Measurements from ENCODE around the gene TMEM45A.
"Not testable (repeated sequence)": the region's sequence is repeated elsewhere in the genome, so short reads cannot be mapped to it uniquely, and the experiment has no call there.

Gene TMEM45A

GRCh38 chr3:100492059-100493006, at the start of gene TMEM45A:
TMEM45A (plus strand) TSS chr3:100492619; CDS start chr3:100555212, 62,593 bp downstream.
- peak; percentile 98 for DNase-seq

GRCh38 chr3:100443690-100444089, 48.7 kb upstream of the TMEM45A start:
- DNase-seq = no peak

- DNase-seq = not testable (repeated sequence)
Observed at GRCh38 chr3:100447067-100447466, 45.4 kb upstream of the TMEM45A start.

- no peak for DNase-seq
Observed at GRCh38 chr3:100448079-100448478, 44.3 kb upstream of the TMEM45A start.

GRCh38 chr3:100449214-100449613, 43.2 kb upstream of the TMEM45A start:
- no peak for DNase-seq

GRCh38 chr3:100454677-100455076, 37.7 kb upstream of the TMEM45A start:
- DNase-seq = no peak

GRCh38 chr3:100455841-100456550, 36.4 kb upstream of the TMEM45A start:
- no peak for DNase-seq

GRCh38 chr3:100456745-100457144, 35.7 kb upstream of the TMEM45A start:
- no peak for DNase-seq

- DNase-seq = no peak
Observed at GRCh38 chr3:100457811-100458210, 34.6 kb upstream of the TMEM45A start.

- DNase-seq = no peak
Observed at GRCh38 chr3:100458814-100459213, 33.6 kb upstream of the TMEM45A start.

- DNase-seq = peak; percentile 36
Observed at GRCh38 chr3:100463002-100463401, 29.4 kb upstream of the TMEM45A start.

- DNase-seq = no peak
Observed at GRCh38 chr3:100463646-100464155, 28.7 kb upstream of the TMEM45A start.

- DNase-seq = no peak
Observed at GRCh38 chr3:100465892-100466777, 26.3 kb upstream of the TMEM45A start.

GRCh38 chr3:100467133-100467532, 25.3 kb upstream of the TMEM45A start:
- DNase-seq = no peak

GRCh38 chr3:100468676-100469075, 23.7 kb upstream of the TMEM45A start:
- no peak for DNase-seq

- DNase-seq = no peak
Observed at GRCh38 chr3:100470951-100471350, 21.5 kb upstream of the TMEM45A start.

- DNase-seq = no peak
Observed at GRCh38 chr3:100471444-100471843, 21.0 kb upstream of the TMEM45A start.

- DNase-seq = not testable (repeated sequence)
Observed at GRCh38 chr3:100477851-100478360, 14.5 kb upstream of the TMEM45A start.

- not testable (repeated sequence) for DNase-seq
Observed at GRCh38 chr3:100478521-100478920, 13.9 kb upstream of the TMEM45A start.

GRCh38 chr3:100480081-100480480, 12.3 kb upstream of the TMEM45A start:
- DNase-seq = no peak

- no peak for DNase-seq
Observed at GRCh38 chr3:100482176-100482575, 10.2 kb upstream of the TMEM45A start.

GRCh38 chr3:100483529-100483928, 8.9 kb upstream of the TMEM45A start:
- DNase-seq = no peak
